Keratinocyte (primary cell): ENCODE results near the gene FAT4. TPM values are rescaled to one million over a fixed set of nuclear protein-coding genes. Genes with fewer than 3 reads are reported as not detected.

Experiments
- DNase-seq: peaks from one replicate; pipeline ENCODE4 v3.0.0-alpha.2; 2011; ENCODE audit warnings: low read depth, missing footprints, low spot score
- FAIRE-seq: peaks from 2 replicates; lab custom pipeline; 2011; peaks lifted over from hg19 to GRCh38; lab: Jason Lieb, UNC
- H2AFZ ChIP-seq: 2 replicates; pipeline ENCODE4 v1.6.0; 2012; ENCODE audit warnings: low read length, control low read depth, inconsistent platforms; ENCODE audit not compliant: control insufficient read depth
- H3K27ac ChIP-seq: 2 replicates; pipeline ENCODE4 v1.5.1; 2011; ENCODE audit warnings: low read length; ENCODE audit not compliant: control insufficient read depth, insufficient read depth
- H3K27me3 ChIP-seq: 3 replicates; pipeline ENCODE4 v1.6.0; 2011; ENCODE audit warnings: low read length; ENCODE audit not compliant: control insufficient read depth, insufficient read depth; ENCODE audit errors: extremely low read depth
- H3K36me3 ChIP-seq, 2 experiments: 2 replicates in 1 of 2; 3 replicates in 1 of 2; pipeline ENCODE4 v1.5.1; 2011; ENCODE audit warnings: low read length in 2 of 2, mild to moderate bottlenecking in 1 of 2; ENCODE audit not compliant: control insufficient read depth in 2 of 2, insufficient read depth in 2 of 2; ENCODE audit errors: extremely low read depth in 1 of 2
- H3K4me1 ChIP-seq: 3 replicates; pipeline ENCODE4 v1.5.1; 2011; ENCODE audit warnings: low read length; ENCODE audit not compliant: control insufficient read depth, insufficient read depth; ENCODE audit errors: extremely low read depth
- H3K4me2 ChIP-seq: 3 replicates; pipeline ENCODE4 v1.6.0; 2011; ENCODE audit warnings: low read depth, low read length; ENCODE audit not compliant: control insufficient read depth, insufficient read depth; ENCODE audit errors: extremely low read depth
- H3K4me3 ChIP-seq, 3 experiments: fragments of 200-600 bp in 1 of 3; sonication (generic) in 1 of 3; 2 replicates in 2 of 3; 3 replicates in 1 of 3; pipeline ENCODE4 v1.5.1; 2011 to 2016; ENCODE audit warnings: low read length in 3 of 3, mild to moderate bottlenecking in 3 of 3, control low read depth in 2 of 3, inconsistent platforms in 1 of 3, low read depth in 1 of 3, mixed read lengths in 1 of 3, mixed run types in 1 of 3, moderate library complexity in 1 of 3; ENCODE audit not compliant: control insufficient read depth in 2 of 3, insufficient read depth in 2 of 3; ENCODE audit errors: extremely low read depth in 1 of 3
- H3K79me2 ChIP-seq: 2 replicates; pipeline ENCODE4 v1.6.0; 2012; ENCODE audit warnings: low read length; ENCODE audit not compliant: control insufficient read depth, insufficient read depth
- H3K9ac ChIP-seq: 3 replicates; pipeline ENCODE4 v1.6.0; 2011; ENCODE audit warnings: low read length; ENCODE audit not compliant: control insufficient read depth, insufficient read depth; ENCODE audit errors: extremely low read depth
- H3K9me1 ChIP-seq: 3 replicates; pipeline ENCODE4 v1.6.0; 2011; ENCODE audit warnings: low read length; ENCODE audit not compliant: control insufficient read depth, insufficient read depth; ENCODE audit errors: extremely low read depth
- H3K9me3 ChIP-seq: 2 replicates; pipeline ENCODE4 v1.5.1; 2012; ENCODE audit warnings: low read depth, low read length; ENCODE audit not compliant: control insufficient read depth
- H4K20me1 ChIP-seq: 3 replicates; pipeline ENCODE4 v1.6.0; 2011; ENCODE audit warnings: low read length; ENCODE audit not compliant: control insufficient read depth, insufficient read depth; ENCODE audit errors: extremely low read depth
- CTCF ChIP-seq, 3 experiments: IDR thresholded peaks in 1 of 3; conservative IDR thresholded peaks in 1 of 3; optimal IDR thresholded peaks in 1 of 3; 2 replicates in 2 of 3; 3 replicates in 1 of 3; pipeline versions ENCODE3 to v1.5.1; 2011; ENCODE audit warnings: low read length in 3 of 3, mild to moderate bottlenecking in 3 of 3, moderate library complexity in 2 of 3, control low read depth in 1 of 3, inconsistent platforms in 1 of 3; ENCODE audit not compliant: insufficient read depth in 2 of 3; ENCODE audit errors: extremely low read depth in 1 of 3
- EZH2 ChIP-seq: IDR thresholded peaks from one replicate; pipeline ENCODE4 v1.6.1; 2012; ENCODE audit warnings: inconsistent platforms, mild to moderate bottlenecking, low read length, moderate library complexity
- dilution Hi-C: fragments of 300-500 bp; cut with MboI; formaldehyde crosslinking; loops from one replicate; pipeline ENCODE4 v1.7.0; 2020; ENCODE audit warnings: low sequenced_read_pairs; ENCODE audit not compliant: extremely low pct_ligation_motif_present
- polyA plus RNA-seq, 5 experiments: library from polyadenylated mRNA; depleted of rRNA in 3 of 5; stranded (reverse) in 3 of 5; stranded (forward) in 1 of 5; unstranded in 1 of 5; fragments of >200 nt; gene quantifications; 1 replicate in 1 of 5; 2 replicates in 3 of 5; 3 replicates in 1 of 5; pipeline versions ENCODE4 v1.2.1 to v1.2.3, GENCODE V29; 2011 to 2012; ENCODE audit warnings: missing spikeins in 2 of 5, low read depth in 1 of 5, low replicate concordance in 1 of 5

The FAT4 gene
- polyA plus RNA-seq, 1 donor (not counting 4 experiments of a cell fraction or from before 2014, with no cell fraction given): 1.6 TPM

GRCh38 chr4:125350470-125351135 is 35.8 kb downstream of the FAT4 start:
- H3K79me2 ChIP-seq: no peaks in the 10 kb centered on the region
- H3K4me2 ChIP-seq: no peak overlapping the region
- no peak overlapping the region for H2AFZ ChIP-seq
- no peak for FAIRE-seq
- H3K4me3 ChIP-seq: no peak overlapping the region
- no peak overlapping the region for H3K27ac ChIP-seq
- dilution Hi-C loops: no loop called here
- no peaks in the 10 kb centered on the region for H3K9me1 ChIP-seq
- no peaks in the 10 kb centered on the region for H3K4me1 ChIP-seq
- no peaks in the 10 kb centered on the region for H3K9me3 ChIP-seq
- H3K27me3 ChIP-seq: no peaks in the 10 kb centered on the region
- DNase-seq: no peak
- no peaks in the 10 kb centered on the region for H4K20me1 ChIP-seq
- TF ChIP-seq CTCF (optimal IDR thresholded peaks at IDR 0.05 in 1 of 3, IDR thresholded peaks at IDR 0.05 in 1 of 3, conservative IDR thresholded peaks at IDR 0.05 in 1 of 3; ENCODE audit: extremely low read depth in 1 of 3, insufficient read depth in 2 of 3, low read length in 3 of 3) (no peak), EZH2 (no peak)
- no peak overlapping the region for H3K9ac ChIP-seq
- H3K36me3 ChIP-seq: no peaks in the 10 kb centered on the region

- no peaks in the 10 kb centered on the region for H3K9me1 ChIP-seq
- H3K9me3 ChIP-seq: no peaks in the 10 kb centered on the region
- no peak overlapping the region for H3K4me2 ChIP-seq
- no peaks in the 10 kb centered on the region for H3K27me3 ChIP-seq
- no peak overlapping the region for H3K9ac ChIP-seq
- dilution Hi-C loops: no loop called here
- no peak overlapping the region for H3K27ac ChIP-seq
- H2AFZ ChIP-seq: no peak overlapping the region
- no peak for TF ChIP-seq CTCF (optimal IDR thresholded peaks at IDR 0.05 in 1 of 3, IDR thresholded peaks at IDR 0.05 in 1 of 3, conservative IDR thresholded peaks at IDR 0.05 in 1 of 3; ENCODE audit: extremely low read depth in 1 of 3, insufficient read depth in 2 of 3, low read length in 3 of 3)
- no peak for TF ChIP-seq EZH2
- DNase-seq (no peak), FAIRE-seq (no peak)
- no peak overlapping the region for H3K4me3 ChIP-seq
- no peaks in the 10 kb centered on the region for H3K36me3 ChIP-seq
- H3K4me1 ChIP-seq: no peaks in the 10 kb centered on the region
- no peaks in the 10 kb centered on the region for H3K79me2 ChIP-seq
- H4K20me1 ChIP-seq: no peaks in the 10 kb centered on the region
These were observed 37.8 kb downstream of the FAT4 start for GRCh38 chr4:125352521-125352920.
